ENCODE results near the gene TPD52L3.

Gene TPD52L3

DNA sequence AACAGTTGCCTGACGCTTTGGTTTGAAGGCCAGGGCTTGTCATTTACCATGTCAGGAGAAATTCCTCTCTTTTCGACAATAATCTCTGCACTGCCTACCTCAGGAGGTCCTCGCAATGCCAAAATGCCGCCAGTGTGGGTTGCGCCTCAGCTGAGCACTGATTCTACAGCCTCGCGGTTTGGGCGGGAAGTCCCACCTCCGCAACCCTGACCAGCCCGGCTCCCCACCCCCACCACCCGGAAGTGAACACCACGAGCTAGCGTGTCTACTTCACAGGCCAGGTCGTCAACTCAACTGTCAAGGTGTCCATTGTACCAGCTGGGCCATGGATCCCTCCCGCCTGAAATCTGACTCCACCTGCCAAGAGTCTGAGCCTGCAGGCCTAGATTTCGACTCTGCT is at the start of gene TPD52L3:
Gene TPD52L3, plus strand, starts transcription at position 273 of the 400 bp plus-strand sequence. CDS start 221 bp downstream, outside the sequence.
- DNase-seq, result no peak

DNA sequence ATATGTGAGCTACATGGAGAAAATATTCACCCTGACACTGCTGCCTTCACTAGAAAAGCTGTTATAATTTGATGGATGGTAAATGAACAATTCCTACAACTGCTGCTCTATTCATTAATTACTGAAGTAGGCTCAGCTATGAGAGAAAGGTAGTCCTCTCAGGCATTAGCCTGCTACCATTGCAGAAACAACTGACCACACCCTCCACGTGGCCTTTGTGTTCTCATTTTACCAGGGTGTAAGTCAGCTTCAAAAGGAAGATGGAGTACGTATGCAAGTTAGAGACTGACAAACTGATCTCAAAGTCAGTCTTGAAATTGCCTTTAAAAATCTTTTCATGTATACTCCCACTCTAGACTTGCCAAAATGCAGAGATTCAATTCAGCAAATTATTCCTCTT is 26.3 kb upstream of the TPD52L3 start:
- no peak for DNase-seq

DNA sequence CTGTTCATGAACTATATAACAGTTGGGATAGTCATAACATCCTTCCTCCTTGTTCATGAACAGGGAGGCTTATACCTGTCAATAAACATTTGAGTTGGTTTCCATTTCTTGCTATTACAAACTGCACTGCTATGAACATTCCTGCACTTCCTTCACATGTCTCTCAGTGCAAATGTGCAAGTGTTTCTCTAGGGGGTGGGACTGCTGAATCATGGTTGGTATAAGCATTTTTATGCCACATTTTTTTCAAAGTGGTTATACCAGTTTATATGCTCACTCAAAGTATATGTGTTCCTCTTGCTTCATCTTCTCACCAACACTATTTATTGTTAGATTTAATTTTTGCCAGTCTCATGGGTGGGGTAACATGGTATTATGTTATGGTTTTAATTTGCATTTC is 25.8 kb upstream of the TPD52L3 start:
- no peak for DNase-seq

DNA sequence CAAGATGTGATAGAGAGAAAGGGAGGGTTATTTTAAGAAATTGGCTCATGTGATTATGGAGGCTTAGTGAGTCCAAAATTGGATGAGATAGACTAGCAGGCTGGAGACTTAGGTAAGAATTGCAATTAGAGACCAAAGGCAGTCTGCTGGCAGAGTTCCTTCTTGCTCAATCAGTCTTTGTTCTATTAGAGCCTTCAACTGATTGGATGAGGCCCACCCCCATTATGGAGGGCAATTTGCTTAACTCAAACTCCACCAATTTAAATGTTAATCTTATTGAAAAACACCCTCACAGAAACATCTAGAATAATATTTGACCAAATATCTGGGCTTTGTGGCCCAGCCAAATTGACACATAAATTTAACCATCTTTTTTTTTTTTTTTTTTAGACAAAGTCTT is 23.9 kb upstream of the TPD52L3 start:
- DNase-seq, result no peak

DNA sequence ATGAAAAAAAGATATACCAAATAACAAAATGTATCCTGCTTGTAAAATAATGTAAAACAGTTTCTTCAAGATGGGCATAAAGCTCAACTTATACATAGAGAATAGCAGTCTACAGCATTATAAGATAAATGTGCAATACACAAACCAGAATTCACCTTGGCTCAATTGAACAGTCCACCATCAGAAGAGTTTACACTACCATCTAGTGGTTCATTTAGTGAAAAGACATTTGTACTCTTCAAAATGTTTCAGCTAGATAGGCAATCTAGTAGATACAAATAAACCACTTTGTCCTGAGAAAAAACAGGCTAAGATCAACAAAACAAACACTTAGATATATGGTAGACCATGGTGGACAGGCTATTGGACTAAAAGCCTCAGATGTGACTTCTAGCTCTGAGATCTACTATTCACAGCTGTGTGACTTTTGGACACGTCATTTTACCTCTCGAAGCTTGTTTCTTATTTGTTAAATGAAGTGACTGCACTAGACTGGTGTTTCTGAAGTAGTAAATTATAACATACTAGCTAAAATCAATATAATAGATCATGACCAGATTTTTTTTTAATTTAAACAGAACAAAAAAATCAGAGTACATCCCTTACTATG is 22.1 kb upstream of the TPD52L3 start:
- peak in 2 of 58 donors; percentile 17 to 23 for DNase-seq

DNA sequence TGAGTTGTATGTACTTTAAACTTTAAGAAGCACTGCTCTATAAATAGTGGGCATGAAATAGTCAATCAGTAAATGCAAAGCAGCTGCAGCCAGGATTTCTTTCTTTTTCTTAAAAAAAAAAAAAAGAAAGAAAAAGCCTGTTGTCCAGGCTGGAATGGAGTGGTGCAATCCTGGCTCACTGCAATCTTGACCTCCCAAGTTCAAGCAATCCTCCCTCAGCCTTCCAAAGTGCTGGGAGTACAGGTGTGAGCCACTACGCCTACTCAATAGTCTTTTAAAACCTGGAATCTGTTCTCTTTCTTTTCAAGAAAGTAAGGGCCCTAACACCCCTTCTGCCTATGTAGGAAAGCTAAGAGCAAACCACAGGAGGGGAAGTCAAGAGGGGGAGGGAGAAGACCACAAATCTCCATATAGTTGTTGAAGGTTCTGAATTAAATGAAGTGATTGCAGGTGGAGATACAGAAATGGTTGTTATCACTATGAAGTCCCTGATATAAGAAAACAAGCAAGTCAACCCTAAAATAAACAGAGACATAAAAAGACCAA is 20.6 kb upstream of the TPD52L3 start:
- no peak for DNase-seq

DNA sequence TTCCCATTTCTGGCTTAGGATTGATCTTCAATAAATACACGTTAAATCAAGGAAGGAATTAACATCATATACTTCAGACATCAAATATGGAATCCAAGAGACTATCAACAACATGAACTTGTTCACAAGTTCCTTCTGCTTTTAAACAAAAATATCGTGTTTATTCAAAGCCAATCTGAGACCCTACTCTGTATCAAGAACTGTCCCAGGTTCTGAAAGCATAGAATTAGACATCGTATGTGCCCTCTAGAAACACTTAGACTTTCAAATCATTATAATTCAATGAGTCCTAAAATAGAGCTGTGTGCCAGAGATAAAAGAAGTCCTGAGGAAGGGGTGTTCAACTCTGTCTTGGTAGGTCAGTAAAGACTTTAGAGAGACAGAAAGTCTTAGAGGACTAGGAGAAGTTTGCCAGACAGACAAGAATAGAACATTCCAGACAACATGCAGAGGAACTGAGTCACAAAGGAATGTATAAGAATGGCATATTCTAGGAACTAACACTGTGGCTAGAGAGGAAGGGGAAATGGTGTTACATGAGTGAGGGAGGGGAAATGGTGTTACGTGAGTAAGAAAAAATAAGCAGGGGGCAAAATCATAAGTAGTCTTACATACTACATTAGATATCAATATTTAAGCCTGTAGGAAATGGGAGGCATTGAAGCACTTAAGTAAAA is 2.9 kb downstream of the TPD52L3 start:
- DNase-seq, result no peak

DNA sequence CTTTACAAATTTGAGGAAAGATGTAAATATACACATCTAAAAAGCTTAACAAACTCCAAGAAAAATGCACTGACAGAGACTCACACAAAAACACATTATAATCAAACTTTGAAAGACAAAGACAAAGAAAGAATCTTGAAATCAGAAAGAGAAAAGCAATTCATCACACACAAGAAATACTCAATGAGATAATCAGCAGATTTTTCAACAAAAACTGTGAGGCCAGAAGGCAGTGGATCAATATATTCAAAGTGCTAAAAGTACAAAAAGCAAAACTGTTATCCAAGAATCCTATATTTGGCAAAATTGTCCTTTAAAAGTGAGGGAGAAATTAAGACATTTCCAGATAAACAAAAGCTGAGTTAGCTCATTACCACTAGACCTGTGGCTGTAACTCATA is 6.1 kb downstream of the TPD52L3 start:
- DNase-seq, result no peak

DNA sequence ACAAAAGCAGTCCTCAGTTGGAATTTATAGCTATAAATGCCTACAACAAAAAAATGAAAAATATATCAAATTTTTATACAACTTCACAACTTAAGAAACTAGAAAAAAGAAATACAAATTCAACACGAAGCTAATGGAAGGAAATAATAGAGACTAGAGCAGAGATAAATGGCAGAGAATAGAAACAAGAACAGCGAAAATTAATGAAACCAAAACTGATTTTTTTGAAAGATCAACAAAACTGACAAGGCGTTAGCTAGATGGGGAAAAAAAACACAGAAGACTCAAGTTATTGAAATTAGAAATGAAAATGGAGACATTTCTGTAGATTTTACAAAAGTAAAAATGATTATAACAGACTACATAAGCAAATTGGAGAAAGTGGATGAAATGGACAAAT is 20.6 kb downstream of the TPD52L3 start:
- DNase-seq, result no peak

DNA sequence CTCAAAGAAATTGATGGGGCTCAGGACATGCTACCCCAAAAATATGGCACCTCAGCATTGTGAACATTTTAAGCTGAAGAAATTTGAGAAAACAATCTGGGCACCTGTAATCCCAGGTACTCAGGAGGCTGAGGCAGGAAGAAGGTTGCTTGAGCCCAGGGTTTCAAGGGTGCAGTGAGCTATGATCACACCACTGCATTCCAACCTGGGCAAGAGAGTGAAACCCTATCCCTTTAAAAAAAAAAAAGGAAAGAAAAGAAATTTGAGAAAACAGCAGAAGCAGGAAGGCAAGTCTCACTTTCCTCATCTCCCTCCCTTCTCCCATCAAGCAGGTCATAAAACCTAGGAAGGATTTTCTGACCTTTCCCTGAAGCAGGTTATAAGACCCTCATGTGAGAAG is 23.6 kb downstream of the TPD52L3 start:
- DNase-seq, result no peak

DNA sequence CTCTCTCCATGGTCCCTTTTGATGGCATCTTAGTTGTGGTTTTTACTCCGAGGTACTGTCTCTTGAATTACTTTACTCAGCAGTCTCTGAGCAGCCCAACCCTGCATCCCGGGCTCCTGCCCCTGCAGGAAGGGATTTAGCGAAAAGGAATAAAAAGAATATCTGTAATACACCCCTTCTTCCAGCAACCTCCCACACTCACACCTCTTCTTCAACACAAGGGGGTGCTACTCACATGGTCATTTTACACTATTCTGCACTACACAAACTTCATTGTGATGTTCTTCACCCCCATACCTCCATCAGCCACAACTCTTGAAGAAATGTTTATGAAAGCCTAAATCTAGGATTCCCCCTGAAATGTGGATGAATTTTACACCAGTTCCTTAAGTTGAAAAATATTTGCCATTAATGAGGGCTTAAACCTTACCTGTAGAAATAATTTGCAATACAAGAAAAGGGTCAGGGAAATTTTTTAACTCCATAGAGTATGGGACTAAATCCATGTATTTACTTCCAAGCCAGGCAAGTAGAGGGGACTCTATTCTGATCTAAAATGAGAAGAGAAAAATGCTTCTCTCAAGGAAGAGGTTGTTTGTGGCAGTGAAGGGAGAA is 26.0 kb downstream of the TPD52L3 start:
- peak in 20 of 58 donors; percentile 1 to 54 (median 6) for DNase-seq

DNA sequence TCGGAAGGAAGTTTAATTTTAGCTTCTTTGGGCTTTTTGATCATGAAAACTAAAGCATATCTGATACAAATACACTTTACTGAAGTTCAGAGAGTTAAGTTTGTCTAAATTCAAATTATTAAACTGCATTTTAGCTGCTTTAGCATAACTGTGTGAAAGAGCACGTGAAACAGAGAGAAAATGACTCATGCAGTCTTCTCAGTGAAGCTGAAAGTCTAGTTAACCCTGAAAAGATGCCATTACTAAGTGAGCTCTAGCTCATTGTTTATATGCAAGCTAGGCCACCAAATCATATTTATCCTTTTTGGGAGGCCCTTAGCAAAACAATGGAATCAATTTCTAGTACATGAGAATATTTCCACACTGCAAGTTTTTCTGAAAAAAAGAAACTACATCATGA is 27.6 kb downstream of the TPD52L3 start:
- no peak for DNase-seq

DNA sequence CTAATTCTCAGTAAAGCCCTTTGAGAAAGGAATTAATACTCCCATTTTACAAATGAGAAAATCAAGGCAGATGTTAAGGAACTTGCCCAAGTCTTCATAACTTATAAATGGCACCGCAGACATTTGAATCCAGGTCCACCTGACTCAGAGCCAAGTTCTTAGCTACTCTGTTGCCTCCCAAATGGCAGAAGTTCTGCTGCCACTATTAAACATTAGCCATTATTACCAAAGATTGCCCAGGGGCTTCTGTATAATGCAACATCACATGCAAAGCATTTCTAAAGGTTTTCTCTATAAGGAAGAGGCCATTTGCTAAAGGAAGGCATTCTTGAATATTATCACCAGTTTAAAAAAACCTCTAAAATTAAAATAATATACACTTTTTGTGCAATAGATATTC is 28.3 kb downstream of the TPD52L3 start:
- no peak for DNase-seq

DNA sequence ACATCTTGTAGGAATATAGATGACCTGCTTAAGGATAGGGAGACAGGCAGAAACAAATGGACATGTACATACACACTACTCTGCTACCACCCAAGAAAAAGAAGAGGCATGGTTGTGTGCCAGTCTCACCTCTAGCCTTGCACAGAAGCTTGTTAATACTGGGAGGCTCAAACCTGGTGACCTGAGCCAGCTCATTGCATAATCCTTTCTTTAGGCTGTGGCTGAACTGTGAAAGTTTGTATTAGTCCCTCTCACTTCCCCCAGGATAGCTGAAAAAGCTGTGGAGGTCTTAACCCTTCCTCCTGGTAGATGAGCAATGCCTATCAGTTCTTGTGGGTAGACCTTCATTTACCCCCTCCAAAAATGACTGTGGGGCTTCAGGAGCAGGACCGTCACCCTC is 28.7 kb downstream of the TPD52L3 start:
- no peak for DNase-seq

DNA sequence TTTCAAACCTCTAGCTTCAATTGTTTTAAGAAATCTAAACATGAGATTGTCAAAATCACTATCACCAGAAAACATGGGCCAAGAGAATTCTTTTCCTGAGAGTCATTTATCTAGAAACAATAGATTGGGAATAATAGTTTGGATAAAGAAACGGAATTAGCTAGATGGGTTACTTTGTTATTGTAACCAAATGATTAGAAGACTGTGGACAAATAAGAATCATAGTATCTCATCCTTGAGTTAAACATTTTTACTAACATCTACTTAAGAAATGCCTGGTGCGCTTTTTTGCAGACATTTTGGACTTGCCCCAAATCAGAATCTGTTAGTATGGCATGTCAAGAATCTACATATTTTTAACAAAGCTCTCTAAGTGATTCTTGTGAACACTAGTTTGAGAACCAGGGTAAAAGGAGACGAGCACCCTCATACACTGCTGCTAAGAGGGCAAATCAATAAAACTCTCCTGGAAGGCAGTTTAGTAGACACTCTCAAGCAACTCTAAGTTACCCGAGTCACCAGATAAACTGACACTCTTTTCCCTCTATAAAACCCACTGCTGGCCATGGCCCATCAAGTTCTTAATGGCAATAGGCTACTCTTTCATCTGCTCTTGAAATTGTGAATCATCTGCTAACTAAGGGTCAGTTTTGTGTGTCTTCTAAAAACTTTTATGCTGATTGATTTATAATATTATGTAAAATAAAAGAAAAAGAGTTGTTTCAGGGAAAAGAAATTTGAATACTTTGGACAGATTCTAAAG is 39.1 kb downstream of the TPD52L3 start:
- no peak for DNase-seq

DNA sequence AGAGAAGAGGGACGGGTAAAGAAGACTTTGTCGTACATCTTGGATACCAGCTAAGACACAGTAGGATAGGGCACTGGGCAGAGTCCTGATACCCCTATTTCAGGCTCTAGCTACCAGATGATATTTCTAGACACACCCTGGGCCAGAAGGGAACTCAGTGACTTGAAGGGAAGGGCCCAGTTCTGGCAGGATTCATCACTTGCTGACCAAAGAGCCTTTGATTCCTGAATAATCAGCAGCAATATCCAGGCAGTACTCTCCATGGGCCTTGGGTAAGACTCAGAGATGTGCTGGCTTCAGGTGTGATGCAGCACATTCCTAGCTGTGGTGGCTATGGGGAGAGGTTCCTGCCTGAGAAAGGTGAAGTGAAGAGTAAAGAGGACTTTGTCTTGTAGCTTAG is 40.7 kb downstream of the TPD52L3 start:
- no peak for DNase-seq

Measured in anterior cingulate cortex (tissue), 58 donors.